Fibroblast of skin of right quadriceps (primary cell): ENCODE results near the gene PNMA6E.

Source experiments
- DNase-seq: peaks from one replicate; pipeline ENCODE4 v3.0.0-alpha.2; 2013

Gene PNMA6E

GRCh38 chrX:153347530-153347929 is 53.6 kb downstream of the PNMA6E start:
- DNase-seq = no peak
